Putamen (tissue), 1 donor: ENCODE data around the gene BANP.
"Not testable (repeated sequence)": the region's sequence is repeated elsewhere in the genome, so short reads cannot be mapped to it uniquely, and the experiment has no call there.

Experiments used
- DNase-seq: peaks from one replicate; pipeline ENCODE4 v3.0.0-alpha.2; 2016; ENCODE audit warnings: low spot score

Gene BANP

DNA sequence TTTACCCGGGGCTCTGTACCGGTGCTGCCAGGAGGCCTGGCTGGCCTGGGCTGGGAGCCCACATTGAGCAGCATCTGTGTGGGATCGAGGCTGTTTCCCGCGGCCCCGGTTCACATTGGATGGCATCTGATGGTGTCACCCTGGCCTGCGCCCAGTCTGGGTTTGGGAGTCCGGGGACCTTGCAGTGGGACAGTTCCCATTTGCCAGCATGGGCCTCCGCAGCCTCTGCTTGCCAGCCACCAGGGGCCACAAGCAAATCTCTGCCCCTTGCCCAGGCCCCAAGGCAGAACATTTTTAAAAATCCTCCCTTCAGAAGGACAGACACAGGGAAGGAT lies 64.5 kb downstream of the BANP start:
- no peak for DNase-seq

DNA sequence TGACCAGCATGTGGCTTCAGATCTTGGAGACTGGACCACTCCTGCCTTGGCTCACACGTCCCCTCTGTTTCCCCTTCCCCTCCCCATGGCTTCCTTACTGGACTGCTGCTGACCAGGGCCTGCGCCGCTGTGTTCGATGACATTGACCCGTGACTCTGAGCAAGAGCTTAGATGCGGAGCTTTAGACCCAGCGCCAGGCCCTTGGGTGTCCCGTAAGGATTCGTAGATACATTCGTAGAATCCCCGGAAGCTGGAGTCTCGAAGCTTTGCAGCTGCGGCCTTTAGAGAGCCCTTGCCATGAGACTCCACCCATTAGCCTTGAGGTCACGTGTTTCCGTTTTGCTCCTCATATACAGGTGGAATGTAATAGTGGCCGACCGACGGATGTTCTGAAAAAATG lies 65.2 kb downstream of the BANP start:
- not testable (repeated sequence) for DNase-seq

DNA sequence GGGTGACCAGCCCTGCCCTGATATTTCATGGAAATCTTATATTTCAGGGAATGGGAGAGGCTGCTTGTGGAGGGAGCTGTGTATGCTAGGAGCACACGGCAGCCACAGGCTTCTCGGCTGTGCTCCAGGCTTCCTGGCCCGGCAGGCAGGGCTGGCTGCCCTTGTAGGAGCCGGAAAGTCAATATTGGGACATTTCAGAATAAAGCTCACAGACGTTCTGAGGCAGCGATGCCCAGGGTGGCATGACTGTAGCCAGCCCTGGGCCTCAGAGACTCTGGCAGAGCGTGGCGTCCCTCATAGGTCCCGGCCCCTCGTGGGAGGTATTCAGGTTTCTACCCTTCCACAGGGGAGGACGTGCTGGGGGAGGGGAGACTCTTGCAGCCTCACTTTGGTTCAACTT lies 65.7 kb downstream of the BANP start:
- DNase-seq: no peak

DNA sequence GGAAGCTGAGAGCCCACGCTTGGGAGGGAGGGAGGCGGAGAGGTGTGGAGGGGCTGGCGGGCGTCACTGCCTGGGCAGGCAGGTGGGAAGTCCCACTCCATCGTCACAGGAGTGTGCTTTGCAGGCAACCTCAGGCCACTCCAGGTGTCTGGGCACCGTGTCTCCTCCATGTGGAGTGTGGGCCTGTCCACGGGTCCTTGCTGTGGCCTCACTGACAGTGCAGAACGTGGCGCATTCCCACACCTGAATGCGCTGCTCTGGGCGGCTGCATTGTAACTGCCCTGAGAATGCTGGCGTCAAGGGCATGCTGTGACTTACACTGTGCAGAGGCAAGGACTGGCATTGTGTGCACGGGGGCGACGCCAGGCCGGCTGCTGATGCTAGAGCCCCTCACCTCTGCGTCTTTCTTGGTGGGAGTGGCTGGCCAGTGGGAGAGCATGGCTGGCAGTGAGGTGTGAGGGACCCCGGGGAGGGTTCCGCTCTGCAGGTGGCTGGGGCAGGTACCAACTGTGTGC lies 66.4 kb downstream of the BANP start:
- DNase-seq: no peak

DNA sequence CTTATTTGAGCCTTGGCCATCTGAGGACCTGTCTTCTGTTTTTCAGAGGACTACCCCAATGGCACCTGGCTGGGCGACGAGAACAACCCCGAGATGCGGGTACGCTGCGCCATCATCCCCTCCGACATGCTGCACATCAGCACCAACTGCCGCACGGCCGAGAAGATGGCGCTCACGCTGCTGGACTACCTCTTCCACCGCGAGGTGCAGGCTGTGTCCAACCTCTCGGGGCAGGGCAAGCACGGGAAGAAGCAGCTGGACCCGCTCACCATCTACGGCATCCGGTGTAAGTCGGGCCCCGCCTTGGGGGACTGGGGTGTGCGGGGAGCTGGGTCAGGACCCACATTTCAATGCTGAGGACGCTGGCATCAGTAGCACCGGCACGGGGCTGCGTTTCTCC lies 67.1 kb downstream of the BANP start:
- DNase-seq: not testable (repeated sequence)

DNA sequence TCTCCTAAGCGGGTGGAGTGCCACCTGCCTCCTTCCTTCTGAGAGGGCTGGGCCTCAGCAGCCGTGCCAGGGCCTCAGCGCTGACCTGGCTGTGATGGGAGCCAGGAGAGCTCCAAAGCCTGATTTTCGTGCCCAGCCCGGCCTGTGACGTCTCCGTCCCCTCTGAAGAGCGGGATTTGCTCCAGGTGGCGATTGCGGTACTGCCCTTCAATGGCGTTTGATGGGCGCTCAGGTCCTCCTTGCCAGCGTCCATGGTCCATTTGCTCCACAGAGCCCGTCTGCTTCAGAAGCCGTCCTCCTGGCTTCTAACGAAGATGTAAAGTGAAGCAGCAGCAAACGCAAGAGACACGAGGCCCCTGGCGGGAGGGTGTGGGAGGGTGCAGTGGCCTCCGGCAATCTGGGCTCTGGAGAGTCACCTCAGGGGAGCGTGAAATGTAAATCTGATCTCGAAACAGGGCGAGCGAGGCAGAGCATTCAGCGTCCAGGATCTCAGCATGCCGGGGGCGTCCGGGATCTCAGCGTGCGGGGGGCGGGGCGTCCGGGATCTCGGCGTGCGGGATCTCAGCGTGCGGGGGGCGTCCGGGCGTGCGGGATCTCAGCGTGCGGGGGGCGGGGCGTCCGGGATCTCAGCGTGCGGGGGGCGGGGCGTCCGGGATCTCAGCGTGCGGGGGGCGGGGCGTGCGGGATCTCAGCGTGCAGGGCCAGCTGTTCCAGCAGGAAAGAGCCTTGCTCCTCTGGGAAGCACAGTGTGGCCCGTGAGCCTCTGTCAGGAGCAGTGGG lies 68.0 kb downstream of the BANP start:
- not testable (repeated sequence) for DNase-seq

DNA sequence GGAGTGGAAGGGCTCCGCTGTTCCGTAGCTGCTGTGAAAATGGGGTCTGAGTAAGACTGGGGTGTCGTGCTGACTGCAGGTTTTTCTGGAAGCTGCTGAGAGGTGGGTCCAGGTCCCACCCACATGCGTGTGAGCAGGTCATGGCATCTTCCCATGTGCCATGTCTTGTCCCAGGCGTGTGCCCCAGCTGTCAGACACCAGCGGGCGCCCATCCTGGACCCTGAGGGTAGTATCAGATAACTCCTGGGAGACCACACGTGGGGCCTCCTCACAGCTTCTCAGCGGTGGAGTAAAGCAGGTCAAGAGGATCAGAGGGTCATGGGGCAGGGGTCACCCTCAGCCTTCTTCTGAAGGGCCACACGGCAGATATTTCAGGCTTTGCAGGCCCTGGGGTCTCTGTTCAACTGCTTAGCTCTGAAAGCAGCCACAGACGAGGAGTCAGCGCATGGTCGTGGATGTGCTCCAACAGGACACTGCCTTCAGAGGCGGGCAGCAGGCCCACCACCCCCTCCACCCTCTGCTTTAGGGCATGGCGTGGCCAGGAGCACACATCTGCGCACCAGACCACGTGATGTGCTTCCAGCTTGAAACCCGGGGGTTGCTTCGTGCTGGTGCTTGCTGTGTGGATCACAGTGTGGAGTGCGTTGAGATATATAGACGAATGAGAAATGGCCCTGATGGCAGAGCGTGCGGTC lies 68.7 kb downstream of the BANP start:
- DNase-seq: no peak

DNA sequence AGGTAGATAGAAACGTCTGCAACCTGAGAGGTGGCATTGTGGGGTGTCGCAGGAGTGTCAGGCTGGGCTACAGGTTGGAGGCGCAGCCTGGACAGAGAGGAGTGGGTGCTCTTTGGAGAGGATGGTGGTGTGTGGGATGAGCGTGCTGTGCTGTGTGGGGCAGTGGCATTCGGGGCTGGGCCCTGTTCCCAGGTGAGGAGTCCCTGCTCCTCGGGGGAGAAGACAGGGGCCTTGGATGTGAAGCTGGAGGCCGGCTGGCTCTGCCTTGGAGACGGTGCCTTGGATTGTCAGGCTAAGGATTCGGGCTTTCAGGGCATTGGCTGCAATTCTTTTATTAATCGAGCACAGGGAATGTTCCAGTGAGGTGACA lies 69.3 kb downstream of the BANP start:
- DNase-seq: no peak

DNA sequence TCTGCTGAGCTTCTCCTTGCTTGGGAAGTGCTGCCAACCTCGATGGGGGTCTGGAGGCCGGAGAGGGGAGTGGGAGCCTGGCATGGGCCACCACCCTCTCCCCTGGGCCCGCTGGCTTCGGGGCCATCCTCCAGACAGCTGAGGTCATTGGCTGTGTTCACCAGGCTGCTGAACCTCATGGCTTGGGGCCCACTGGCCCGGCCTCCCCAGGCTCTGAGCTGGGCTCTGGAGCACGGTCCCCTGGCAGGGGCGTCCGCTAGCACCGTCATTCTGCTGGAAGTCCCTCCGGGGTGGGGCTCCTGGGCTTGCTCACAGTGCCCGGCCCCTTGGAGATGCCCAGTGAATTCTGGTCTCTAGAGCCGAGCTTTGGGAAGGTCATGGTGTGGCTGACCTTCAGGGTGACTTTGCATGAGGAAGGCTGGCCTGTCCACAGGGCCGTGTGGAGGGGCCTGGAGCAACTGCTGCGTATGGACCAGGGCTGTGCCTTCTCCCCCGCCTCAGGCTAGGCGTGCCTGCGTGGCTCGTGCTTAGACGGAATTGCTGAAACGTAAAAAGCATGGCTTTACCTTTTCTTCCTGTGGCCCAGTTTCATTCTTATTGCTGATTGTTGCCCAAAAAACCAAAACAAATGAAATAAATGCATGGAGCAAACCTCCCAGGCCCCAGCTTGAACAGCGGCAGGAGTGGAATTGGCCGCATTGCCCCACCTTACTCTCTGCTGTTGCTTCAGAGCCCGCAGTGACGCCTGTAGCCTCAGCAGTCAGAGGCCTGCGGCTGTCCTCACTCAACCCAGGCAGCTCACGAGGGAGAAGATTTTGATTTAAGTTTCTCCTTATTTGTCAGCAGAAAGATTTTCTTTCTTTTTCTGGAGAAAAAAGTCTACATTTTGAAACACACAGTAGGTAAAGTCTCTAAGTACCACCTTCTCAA lies 70.1 kb downstream of the BANP start:
- DNase-seq: not testable (repeated sequence)

DNA sequence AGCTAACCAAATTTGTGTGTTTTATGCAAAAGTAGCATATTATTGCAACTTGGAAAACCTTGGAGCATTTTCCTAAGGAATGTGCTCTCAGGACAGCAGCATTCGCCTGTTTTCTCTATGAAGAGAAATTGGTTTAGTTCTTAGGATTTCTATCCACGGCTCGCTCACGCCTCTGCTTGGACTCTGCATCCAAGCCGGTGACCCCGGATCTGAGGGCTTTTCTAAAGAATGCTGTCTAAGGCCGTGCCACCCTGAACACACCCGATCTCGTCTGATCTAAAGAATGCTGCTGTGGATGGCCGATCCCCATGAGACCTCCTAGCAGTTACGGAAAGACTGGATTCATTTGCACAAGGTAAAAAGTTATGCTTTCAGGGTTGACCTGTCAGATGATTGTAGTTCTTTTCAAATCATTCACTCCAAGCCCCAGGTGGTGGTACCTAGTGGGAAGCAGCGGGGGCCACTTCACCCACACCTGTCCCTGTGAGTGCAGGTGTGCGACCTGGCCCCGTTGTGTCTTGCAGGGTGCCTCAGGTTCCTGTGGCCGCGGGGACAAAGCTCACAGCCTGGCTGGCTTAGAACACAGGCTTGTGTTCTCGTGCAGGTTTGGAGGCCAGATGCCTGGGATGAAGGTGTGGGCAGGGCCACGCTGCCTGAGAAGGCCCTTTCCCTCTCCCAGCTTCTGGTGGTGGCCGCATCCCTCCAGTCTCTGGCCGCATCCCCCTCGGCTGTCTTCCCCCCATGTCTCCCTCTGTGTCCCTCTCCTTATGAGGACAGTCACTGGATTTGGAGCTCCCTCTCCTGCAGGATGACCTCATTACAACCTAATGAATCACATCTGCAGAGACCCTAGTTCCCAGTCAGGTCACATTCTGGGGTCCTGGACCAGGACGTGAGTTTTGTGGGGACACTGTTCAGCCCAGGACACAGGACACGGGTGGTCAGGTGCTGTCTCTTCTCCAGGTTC lies 71.1 kb downstream of the BANP start:
- DNase-seq: no peak

DNA sequence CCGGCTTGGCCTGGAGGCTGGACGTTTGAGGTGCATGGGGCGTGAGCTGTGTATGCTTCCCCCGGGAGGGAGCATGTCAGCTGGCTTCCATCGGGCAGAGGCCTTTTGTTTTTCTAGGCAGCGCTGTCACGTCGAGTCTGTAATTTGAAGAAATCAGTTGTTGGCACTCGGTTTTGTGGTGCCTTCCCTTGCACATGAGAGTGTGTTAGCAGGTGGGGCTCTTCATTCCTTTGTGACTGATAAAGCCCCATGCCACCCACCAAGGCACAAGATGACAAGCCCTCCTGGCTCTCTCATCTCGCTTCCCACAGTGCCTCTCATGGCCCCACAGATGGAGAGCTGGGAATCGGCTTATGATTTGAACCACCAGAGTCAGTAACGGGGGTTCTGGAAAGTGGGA lies 72.1 kb downstream of the BANP start:
- DNase-seq: no peak

DNA sequence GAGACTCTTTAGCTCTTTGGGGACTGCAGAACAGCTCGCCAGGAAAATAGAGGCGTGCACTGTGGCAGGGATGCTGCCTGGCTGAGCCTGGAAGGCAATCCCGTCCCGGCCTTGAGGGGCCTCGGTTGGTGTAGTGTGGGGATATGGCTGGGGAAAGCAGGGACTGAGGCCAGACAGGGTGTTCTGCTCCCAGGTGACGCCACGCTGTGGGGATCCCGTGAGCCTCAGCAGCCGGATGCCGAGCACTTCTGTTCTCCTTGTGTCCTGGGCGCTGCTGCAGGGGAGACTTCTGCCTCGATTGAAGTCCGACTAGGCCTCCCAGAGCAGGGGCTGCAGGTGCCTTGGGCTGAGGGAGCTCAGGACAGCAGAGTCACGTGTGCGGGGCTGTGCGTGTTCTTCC lies 72.6 kb downstream of the BANP start:
- no peak for DNase-seq

DNA sequence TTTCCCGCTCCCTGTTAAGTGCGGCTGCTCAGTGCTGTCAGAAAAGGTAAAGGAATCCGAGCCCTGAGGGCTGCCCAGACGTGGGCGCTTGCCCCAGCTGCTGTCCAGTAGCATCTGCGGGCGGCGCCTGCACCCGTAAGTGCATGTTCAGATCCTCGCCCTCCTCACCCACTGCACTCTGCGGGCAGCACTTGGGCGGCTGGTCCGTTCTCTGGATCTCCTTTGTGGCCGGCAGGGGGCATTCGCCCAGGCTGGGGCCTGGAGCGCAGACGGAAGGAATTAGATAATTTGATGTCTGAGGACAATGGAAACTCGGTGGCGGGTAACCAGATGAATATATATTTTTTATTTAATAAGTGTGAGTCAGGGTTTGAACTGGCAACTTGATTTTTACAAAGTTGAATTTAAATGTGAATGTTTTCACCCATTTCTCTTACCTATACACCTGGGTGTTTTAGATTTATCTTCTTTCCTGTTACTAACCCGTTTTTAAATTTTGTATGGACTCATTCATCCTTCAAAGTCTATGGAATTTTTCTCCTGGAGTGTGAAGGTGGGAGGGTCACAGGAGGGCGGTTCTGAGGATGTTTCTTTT lies 73.4 kb downstream of the BANP start:
- DNase-seq: not testable (repeated sequence)

DNA sequence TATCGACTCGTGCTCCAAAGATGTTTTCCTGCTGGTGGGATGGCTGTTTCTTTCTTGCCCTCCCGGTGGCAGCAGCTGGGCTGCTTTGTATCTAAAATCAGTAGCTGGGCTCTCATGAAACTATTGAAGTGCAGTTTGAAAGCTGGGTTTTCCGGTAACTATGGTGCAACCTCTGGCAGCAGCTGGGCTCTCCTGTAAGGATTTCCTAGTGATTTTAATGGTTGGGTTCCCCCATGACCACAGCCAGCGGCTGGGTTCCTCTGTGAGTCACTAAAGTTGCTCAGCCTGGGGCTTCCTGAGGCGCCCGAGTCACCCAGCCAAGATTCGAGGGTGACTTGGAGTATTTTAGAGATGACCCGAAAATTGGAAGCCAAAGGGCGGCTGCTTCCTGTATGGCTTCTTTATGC lies 73.9 kb downstream of the BANP start:
- DNase-seq: not testable (repeated sequence)

DNA sequence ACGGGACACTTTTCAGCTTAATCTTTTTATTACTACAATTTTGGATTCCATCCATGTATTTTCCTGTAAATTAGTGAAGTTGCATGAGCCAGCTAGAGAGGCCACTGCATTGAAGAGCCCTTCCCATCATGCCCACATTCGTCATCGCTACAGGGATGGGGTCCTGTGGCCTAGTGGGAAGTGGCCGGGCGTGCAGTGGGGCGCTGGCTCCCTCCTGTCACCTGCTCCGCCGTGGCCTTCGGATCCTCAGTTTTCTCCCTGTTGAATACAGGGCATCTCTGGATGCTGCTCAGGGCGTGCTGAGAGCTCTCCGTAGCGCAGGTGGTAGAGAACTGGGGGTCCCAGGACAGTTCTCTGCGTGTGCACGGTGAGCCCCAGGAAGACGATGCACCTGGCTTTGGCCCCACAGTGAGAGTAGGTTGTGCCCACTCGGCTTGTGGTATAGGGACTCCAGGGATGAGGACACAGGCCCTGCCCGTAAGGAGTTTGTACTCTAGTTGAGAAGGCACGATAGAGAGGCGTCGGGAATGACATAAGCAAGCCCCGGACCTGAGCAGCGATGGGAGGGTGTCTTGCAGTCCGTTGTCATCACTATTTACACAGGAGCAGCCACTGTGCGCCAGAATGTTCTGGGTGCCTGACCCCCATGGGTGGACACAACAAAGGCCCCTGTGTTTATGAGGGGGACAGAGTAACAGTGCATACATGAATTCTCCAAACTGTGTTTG lies 74.8 kb downstream of the BANP start:
- DNase-seq: not testable (repeated sequence)

DNA sequence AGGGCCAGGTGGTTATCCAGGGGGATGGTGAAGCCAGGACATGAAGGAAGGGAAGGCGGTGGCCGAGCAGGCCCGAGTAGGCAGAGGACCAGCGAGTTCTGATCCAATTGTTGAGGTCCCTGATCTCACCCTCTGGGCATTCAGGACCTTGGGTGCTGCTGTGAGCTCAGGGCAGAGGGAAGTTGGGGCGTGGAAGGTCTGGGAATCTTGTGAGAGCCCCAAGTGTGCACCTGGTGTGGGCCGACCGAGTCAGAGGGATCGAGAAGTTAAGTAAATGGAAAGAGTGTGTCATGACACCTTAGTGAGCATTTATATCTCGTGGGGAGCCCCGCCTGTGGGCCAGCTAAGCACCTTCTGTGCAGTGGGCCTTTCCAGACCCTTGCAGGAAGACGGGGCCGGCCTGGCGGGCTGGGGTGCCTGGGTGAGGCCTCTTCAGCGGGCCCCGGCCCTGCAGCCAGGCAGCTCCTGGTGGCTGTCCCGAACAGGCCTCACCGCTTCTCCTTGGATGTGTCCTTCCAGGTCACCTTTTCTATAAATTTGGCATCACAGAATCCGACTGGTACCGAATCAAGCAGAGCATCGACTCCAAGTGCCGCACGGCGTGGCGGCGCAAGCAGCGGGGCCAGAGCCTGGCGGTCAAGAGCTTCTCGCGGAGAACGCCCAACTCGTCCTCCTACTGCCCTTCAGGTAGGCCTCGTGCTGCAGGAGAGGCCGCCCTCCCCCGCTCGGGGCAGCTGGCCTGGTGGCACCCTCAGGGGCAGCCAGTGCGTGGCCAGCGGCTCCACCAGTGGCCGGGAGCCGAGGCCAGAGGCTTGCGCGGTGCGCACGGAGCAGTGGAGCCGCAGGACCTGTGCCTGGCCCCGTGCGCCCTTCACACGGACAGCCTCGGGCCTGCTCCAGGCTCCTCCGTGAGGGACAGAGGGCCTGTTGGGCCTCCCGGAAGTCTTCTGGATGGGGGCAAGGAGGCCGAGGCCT lies 76.0 kb downstream of the BANP start:
- no peak for DNase-seq

DNA sequence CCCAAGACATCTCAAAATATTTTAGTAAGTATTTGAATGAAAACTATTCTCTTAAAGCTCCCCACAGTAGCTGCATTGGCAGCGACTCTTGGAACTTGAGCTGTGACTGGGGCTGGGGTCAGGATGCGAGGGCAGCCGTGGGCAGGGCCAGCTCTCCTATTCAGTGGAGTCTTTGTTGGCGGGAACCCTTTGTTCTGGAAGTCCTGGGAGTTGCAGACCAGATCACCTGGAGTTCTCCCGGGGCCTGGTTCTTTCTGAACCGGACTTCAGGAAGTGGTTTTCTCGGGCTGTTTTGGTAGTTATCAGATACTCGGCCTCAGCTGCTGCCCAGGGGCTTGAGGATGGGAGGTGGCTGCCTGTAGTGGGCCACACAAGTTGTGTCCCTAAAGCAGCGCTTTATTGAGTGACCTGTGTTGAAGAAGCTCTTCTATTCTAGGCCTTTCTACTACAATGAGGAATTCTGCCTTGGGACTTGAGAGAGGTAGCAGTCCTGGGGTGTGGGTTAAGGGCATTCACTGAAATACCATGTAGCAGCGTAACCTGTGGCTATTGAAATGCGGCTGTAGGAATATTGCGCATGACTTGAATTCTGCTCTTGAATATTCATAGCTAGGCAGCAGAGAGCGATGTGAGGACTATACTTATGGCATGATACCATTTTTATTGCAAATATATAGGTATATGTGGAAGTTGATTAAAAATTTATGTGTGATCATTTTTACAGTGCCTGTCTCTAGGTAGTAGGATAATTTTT lies 77.1 kb downstream of the BANP start:
- DNase-seq: not testable (repeated sequence)

DNA sequence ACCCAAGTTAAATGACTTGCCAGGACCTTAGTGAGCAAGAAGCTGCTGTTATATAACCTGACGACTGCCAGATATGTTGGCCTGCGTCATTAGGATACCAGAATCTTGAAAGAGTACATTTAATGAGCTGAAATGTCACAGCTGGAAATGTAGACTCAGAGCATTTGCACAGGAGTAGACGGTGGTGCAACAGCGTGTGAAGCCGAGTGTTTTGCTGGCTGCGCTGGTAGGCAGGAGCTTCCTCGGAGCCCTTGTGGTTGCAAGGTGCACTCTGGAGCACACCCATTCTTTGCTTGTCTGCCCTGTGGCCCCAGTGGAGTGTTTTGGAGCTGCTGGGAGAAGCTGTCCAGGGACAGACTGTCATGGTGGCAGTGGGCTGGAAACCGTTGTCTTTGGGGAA lies 79.3 kb downstream of the BANP start:
- DNase-seq: no peak
